PC-9 (cell line): ENCODE measurements around the gene BRPF3. TPM values are rescaled to one million over a fixed set of nuclear protein-coding genes. Genes with fewer than 3 reads are reported as not detected.

Source experiments
- BruUV-seq: library from RNA; stranded (reverse); fragments of 400-500 nt; replicated peaks from 2 replicates; lab custom pipeline; 2021; lab: Mats Ljungman, UMichigan
- CTCF ChIA-PET: fragments of 300-600 bp; sonication (Branson Sonifier 250); formaldehyde crosslinking; loops from one replicate; lab custom pipeline; 2022; ENCODE audit warnings: antibody characterized with exemption; lab: Charles Lee
- POLR2A ChIA-PET: fragments of 300-600 bp; sonication (Branson Sonifier 250); formaldehyde crosslinking; loops from one replicate; lab custom pipeline; 2022; ENCODE audit warnings: antibody characterized with exemption; ENCODE audit not compliant: unreplicated experiment; lab: Charles Lee
- DNase-seq, 2 experiments: peaks; one replicate each; pipeline versions ENCODE4 v3.0.0 to v3.0.0-alpha.2; 2015 to 2022; ENCODE audit warnings: mixed read lengths in 1 of 2
- H2AFZ ChIP-seq: fragments of 200-600 bp; sonication (generic); 2 replicates; pipeline ENCODE4 v1.8.1; 2017; ENCODE audit warnings: antibody characterized with exemption
- H3F3A ChIP-seq: fragments of 200-600 bp; sonication (generic); 2 replicates; pipeline ENCODE4 v1.8.1; 2017; ENCODE audit warnings: antibody characterized with exemption, mild to moderate bottlenecking, low read depth; ENCODE audit not compliant: insufficient read depth
- H3K27ac ChIP-seq: fragments of 200-600 bp; sonication (generic); 2 replicates; pipeline ENCODE4 v1.6.1; 2016; ENCODE audit warnings: mixed run types
- H3K27me3 ChIP-seq: fragments of 200-600 bp; sonication (generic); 2 replicates; pipeline ENCODE4 v1.6.1; 2016; ENCODE audit warnings: low read depth, mixed run types; ENCODE audit not compliant: insufficient read depth
- H3K36me3 ChIP-seq: fragments of 200-600 bp; sonication (generic); 2 replicates; pipeline ENCODE4 v1.6.1; 2016; ENCODE audit warnings: low read depth, mixed run types
- H3K4me1 ChIP-seq: fragments of 200-600 bp; sonication (generic); replicated peaks from 2 replicates; pipeline ENCODE4 v1.6.1; 2016; ENCODE audit warnings: mixed run types; ENCODE audit not compliant: insufficient read depth
- H3K4me2 ChIP-seq: fragments of 200-600 bp; sonication (generic); 2 replicates; pipeline ENCODE4 v1.6.1; 2017; ENCODE audit warnings: mixed run types
- H3K4me3 ChIP-seq: fragments of 200-600 bp; sonication (generic); 2 replicates; pipeline ENCODE4 v1.6.1; 2016; ENCODE audit warnings: mixed run types
- H3K79me2 ChIP-seq: fragments of 200-600 bp; sonication (generic); 2 replicates; pipeline ENCODE4 v1.6.1; 2017; ENCODE audit warnings: low read depth, mixed run types
- H3K9me2 ChIP-seq: fragments of 200-600 bp; sonication (generic); 2 replicates; pipeline ENCODE4 v1.8.1; 2017; ENCODE audit warnings: mild to moderate bottlenecking; ENCODE audit not compliant: insufficient read depth
- H3K9me3 ChIP-seq: fragments of 200-600 bp; sonication (generic); 2 replicates; pipeline ENCODE4 v1.8.1; 2016; ENCODE audit warnings: low read depth; ENCODE audit not compliant: insufficient read depth
- H4K20me1 ChIP-seq: fragments of 200-600 bp; sonication (generic); 2 replicates; pipeline ENCODE4 v1.8.1; 2017; ENCODE audit not compliant: insufficient read depth
- CTCF ChIP-seq: fragments of 200-600 bp; sonication (generic); conservative IDR thresholded peaks from 2 replicates; pipeline ENCODE4 v1.6.1; 2017; ENCODE audit warnings: mixed run types, antibody characterized with exemption, mild to moderate bottlenecking, moderate library complexity
- EZH2 ChIP-seq: fragments of 200-600 bp; sonication (generic); IDR thresholded peaks from 2 replicates; pipeline ENCODE4 v1.8.0; 2017; ENCODE audit warnings: antibody characterized with exemption, low read depth
- intact Hi-C: fragments of 100-400 bp; cut with micrococcal nuclease; formaldehyde crosslinking; loops from one replicate; pipeline ENCODE4 v1.10.0; 2022; ENCODE audit not compliant: unreplicated experiment
- total RNA-seq: library from RNA; stranded (reverse); gene quantifications from 2 replicates; pipeline ENCODE4 v1.2.3, GENCODE V29; 2021

BRPF3 gene
- total RNA-seq, 1 experiment from 2014 or later = 32.3 TPM

GRCh38 chr6:36227379-36228228 lies 31.1 kb downstream of the BRPF3 start:
- intact Hi-C loops = loop anchor here (5.0 to 10.0 kb wide), 2 partner anchors 75 to 137 kb away; no protein-coding TSS in a partner anchor
- H2AFZ ChIP-seq = no peak overlapping the region
- no TSS peak for BruUV-seq
- peaks cover 3% of the 10 kb centered on the region; the same call in 1 of the 2 replicates for H4K20me1 ChIP-seq
- H3F3A ChIP-seq = peaks cover 47% of the 10 kb centered on the region; the same call in 1 of the 2 replicates
- H3K79me2 ChIP-seq = peaks cover 7% of the 10 kb centered on the region; the same call in 1 of the 2 replicates
- DNase-seq = peak in 1 of 2 experiments; percentile 53
- no peaks in the 10 kb centered on the region for H3K27me3 ChIP-seq
- no peak overlapping the region for H3K4me3 ChIP-seq
- H3K4me1 ChIP-seq = peaks cover 56% of the 10 kb centered on the region
- TF ChIP-seq CTCF (no peak), EZH2 (no peak)
- CTCF ChIA-PET = interaction anchor here (0.7 kb wide), 1 partner anchor 192 kb away, joined by 3 read pairs; no protein-coding TSS in a partner anchor
- peak overlapping the region; percentile 5; the same call in 1 of the 2 replicates for H3K27ac ChIP-seq
- H3K9me3 ChIP-seq = peaks cover 4% of the 10 kb centered on the region; the same call in 1 of the 2 replicates
- H3K9me2 ChIP-seq = no peaks in the 10 kb centered on the region
- peaks cover 37% of the 10 kb centered on the region for H3K36me3 ChIP-seq
- H3K4me2 ChIP-seq = peak overlapping the region; percentile 9; the same call in 1 of the 2 replicates
- POLR2A ChIA-PET = no interaction called here

- Histone ChIP-seq H4K20me1 (no peaks in the 10 kb centered on the region), H3K36me3 (peaks cover 24% of the 10 kb centered on the region)
- CTCF ChIA-PET = no interaction called here
Measured at GRCh38 chr6:36229223-36229622, 32.7 kb downstream of the BRPF3 start.

More at GRCh38 chr6:36229223-36229622, 32.7 kb downstream of the BRPF3 start:
- Histone ChIP-seq H3K9me3 (no peaks in the 10 kb centered on the region; the same call in 1 of the 2 replicates), H3K4me3 (no peak overlapping the region), H2AFZ (no peak overlapping the region), H3K79me2 (no peaks in the 10 kb centered on the region; the same call in 1 of the 2 replicates), H3K27ac (no peak overlapping the region), H3K27me3 (no peaks in the 10 kb centered on the region), H3K9me2 (no peaks in the 10 kb centered on the region), H3F3A (peaks cover 37% of the 10 kb centered on the region; the same call in 1 of the 2 replicates), H3K4me2 (no peak overlapping the region), H3K4me1 (peaks cover 40% of the 10 kb centered on the region)
- no peak for DNase-seq
- POLR2A ChIA-PET = no interaction called here
- no TSS peak for BruUV-seq
- intact Hi-C loops = loop anchor here (5.0 to 10.0 kb wide), 2 partner anchors 73 to 136 kb away; no protein-coding TSS in a partner anchor
- TF ChIP-seq EZH2 = no peak
- no peak for TF ChIP-seq CTCF
